ENCODE measurements around the gene CDH4. TPM values are rescaled to one million over a fixed set of nuclear protein-coding genes. Genes with fewer than 3 reads are reported as not detected.

The CDH4 gene
- total RNA-seq, 2 donors from 2014 or later: 0.07 to 0.94 TPM

- Histone ChIP-seq H3K4me1 (no peaks in the 10 kb centered on the region), H3K4me3 (no peak overlapping the region), H3K27me3 (peaks cover 0 to 4% of the 10 kb centered on the region in 2 donors), H3K9me3 (no peaks in the 10 kb centered on the region), H3K36me3 (no peaks in the 10 kb centered on the region), H3K27ac (no peak overlapping the region)
- no peak for DNase-seq (ENCODE audit: low spot score)
- TF ChIP-seq CTCF (IDR thresholded peaks at IDR 0.05): no peak
Measured at GRCh38 chr20:61354901-61355495, 102.9 kb downstream of the CDH4 start.

GRCh38 chr20:61355585-61355984 lies 103.5 kb downstream of the CDH4 start:
- DNase-seq (ENCODE audit: low spot score): no peak
- no peaks in the 10 kb centered on the region for H3K9me3 ChIP-seq
- no peaks in the 10 kb centered on the region for H3K4me1 ChIP-seq
- no peak for TF ChIP-seq CTCF (IDR thresholded peaks at IDR 0.05)
- H3K27me3 ChIP-seq: peaks cover 0 to 4% of the 10 kb centered on the region in 2 donors
- no peaks in the 10 kb centered on the region for H3K36me3 ChIP-seq
- H3K27ac ChIP-seq: no peak overlapping the region
- H3K4me3 ChIP-seq: no peak overlapping the region

- no peak overlapping the region for H3K27ac ChIP-seq
- no peaks in the 10 kb centered on the region for H3K36me3 ChIP-seq
- TF ChIP-seq CTCF (IDR thresholded peaks at IDR 0.05): no peak
- no peaks in the 10 kb centered on the region for H3K4me1 ChIP-seq
- peaks cover 0 to 4% of the 10 kb centered on the region in 2 donors for H3K27me3 ChIP-seq
- no peaks in the 10 kb centered on the region for H3K9me3 ChIP-seq
- no peak overlapping the region for H3K4me3 ChIP-seq
- no peak for DNase-seq (ENCODE audit: low spot score)
Measured at GRCh38 chr20:61356196-61356595, 104.1 kb downstream of the CDH4 start.

GRCh38 chr20:61357119-61357518 lies 105.1 kb downstream of the CDH4 start:
- Histone ChIP-seq H3K9me3 (no peaks in the 10 kb centered on the region), H3K36me3 (no peaks in the 10 kb centered on the region), H3K27me3 (peaks cover 0 to 4% of the 10 kb centered on the region in 2 donors), H3K4me1 (no peaks in the 10 kb centered on the region), H3K27ac (no peak overlapping the region), H3K4me3 (no peak overlapping the region)
- no peak for DNase-seq (ENCODE audit: low spot score)
- no peak for TF ChIP-seq CTCF (IDR thresholded peaks at IDR 0.05)

GRCh38 chr20:61359254-61359653 lies 107.2 kb downstream of the CDH4 start:
- no peaks in the 10 kb centered on the region for H3K27me3 ChIP-seq
- no peaks in the 10 kb centered on the region for H3K9me3 ChIP-seq
- TF ChIP-seq CTCF (IDR thresholded peaks at IDR 0.05): no peak
- no peak overlapping the region for H3K4me3 ChIP-seq
- no peak overlapping the region for H3K27ac ChIP-seq
- H3K4me1 ChIP-seq: no peaks in the 10 kb centered on the region
- no peak for DNase-seq (ENCODE audit: low spot score)
- H3K36me3 ChIP-seq: no peaks in the 10 kb centered on the region

GRCh38 chr20:61360296-61360695 lies 108.2 kb downstream of the CDH4 start:
- no peak for DNase-seq (ENCODE audit: low spot score)
- no peak for TF ChIP-seq CTCF (IDR thresholded peaks at IDR 0.05)
- H3K4me1 ChIP-seq: no peaks in the 10 kb centered on the region

More at GRCh38 chr20:61360296-61360695, 108.2 kb downstream of the CDH4 start:
- Histone ChIP-seq H3K9me3 (no peaks in the 10 kb centered on the region), H3K4me3 (no peak overlapping the region), H3K36me3 (no peaks in the 10 kb centered on the region), H3K27me3 (no peaks in the 10 kb centered on the region), H3K27ac (no peak overlapping the region)
